Fibroblast of skin of back (primary cell): ENCODE measurements around the gene PDAP1.
"Not testable (repeated sequence)": the region's sequence is repeated elsewhere in the genome, so short reads cannot be mapped to it uniquely, and the experiment has no call there.

Experiments used
- DNase-seq: peaks from one replicate; pipeline ENCODE4 v3.0.0-alpha.2; 2013

PDAP1 gene

GRCh38 chr7:99375070-99375807 lies 33.2 kb downstream of the PDAP1 start:
- peak; percentile 74 for DNase-seq

DNA sequence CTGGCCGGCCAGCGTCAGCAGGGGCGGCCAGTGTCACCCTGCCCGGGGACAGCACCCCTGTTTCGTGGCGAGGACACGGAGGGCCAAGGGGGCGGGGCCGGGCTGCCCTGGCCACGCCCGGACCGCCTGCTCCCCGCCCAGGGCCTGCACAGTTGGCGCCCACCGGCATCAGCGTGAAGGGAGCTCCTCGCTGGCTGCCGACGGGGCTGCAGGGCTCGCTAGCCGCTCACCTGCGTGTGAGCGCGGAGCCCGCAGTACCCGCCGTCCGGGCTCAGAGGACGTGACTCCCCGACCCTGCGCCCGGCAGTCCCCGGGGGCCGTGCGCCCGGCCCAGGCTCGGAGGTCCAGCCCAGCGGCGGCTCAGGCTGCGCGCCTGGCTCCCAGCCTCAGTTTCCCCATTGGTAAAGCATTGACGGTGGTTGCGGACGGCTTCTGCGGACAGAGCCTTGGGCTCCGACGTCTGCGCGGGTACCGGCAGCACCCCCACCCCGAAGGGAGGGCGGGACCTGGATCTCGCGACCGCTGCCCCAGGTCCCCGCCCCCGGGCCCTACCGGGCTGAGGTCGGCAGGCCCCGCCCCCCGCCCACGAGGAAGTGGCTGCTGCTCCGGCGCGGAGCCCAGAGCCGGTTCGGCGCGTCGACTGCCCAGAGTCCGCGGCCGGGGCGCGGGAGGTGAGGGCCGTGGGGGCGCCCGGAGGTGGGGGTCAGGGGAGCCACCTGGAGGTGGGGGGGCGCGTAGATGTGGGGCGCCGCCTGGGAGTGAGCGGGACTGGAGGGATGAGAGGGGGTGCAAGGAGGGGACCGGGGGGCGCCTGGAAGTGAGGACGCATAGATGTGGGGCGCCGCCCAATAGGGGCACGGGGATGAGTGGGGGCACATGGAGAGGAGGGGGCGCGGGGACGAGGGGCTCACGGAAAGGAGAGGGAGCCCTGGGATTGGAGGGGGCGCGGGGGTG lies 34.0 kb downstream of the PDAP1 start, which contains the start of gene ARPC1B:
Gene ARPC1B, plus strand, starts transcription at position 620 of the 954 bp plus-strand sequence. CDS start 10,985 bp downstream, outside the sequence.
- DNase-seq = peak; percentile 73

DNA sequence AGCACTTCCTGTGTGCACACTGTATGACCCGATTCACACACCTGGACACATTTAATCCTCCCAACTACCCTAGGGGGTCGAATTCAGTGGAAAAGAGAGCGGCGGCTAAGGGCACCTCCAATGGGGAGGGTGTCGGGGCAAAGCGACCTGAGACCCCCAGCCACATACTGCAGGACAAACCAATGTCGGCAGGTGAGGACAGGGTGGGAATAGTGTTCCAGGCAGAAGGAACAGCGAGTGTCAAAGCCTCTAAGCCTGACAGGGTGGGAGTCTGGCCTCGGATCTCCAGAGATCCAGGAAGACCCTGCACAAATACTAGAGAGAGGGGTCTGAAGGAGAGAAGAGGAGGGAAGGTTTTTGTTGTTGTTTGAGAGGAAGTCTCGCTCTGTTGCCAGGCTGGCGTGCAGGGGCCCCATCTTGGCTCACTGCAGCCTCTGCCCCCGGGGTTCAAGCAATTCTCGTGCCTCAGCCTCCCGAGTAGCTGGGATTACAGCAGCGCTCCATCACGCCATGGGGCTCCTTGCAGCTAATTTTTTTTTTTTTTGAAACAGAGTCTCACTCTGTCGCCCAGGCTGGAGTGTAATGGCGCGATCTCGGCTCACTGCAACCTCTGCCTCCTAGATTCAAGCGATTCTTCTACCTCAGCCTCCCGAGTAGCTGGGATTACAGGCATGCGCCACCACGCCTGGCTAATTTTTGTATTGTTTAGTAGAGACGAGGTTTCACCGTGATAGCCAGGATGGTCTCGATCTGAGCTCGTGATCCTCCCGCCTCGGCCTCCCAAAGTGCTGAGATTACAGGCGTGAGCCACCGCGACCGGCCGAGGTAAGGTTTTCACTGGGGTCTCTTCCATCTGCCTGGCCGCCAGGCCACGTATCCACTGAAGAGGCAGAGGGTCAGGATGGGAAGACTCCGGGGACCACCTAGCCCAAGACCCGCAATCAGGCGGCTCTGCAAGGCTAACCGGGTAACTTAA lies 35.0 kb downstream of the PDAP1 start:
- no peak for DNase-seq

DNA sequence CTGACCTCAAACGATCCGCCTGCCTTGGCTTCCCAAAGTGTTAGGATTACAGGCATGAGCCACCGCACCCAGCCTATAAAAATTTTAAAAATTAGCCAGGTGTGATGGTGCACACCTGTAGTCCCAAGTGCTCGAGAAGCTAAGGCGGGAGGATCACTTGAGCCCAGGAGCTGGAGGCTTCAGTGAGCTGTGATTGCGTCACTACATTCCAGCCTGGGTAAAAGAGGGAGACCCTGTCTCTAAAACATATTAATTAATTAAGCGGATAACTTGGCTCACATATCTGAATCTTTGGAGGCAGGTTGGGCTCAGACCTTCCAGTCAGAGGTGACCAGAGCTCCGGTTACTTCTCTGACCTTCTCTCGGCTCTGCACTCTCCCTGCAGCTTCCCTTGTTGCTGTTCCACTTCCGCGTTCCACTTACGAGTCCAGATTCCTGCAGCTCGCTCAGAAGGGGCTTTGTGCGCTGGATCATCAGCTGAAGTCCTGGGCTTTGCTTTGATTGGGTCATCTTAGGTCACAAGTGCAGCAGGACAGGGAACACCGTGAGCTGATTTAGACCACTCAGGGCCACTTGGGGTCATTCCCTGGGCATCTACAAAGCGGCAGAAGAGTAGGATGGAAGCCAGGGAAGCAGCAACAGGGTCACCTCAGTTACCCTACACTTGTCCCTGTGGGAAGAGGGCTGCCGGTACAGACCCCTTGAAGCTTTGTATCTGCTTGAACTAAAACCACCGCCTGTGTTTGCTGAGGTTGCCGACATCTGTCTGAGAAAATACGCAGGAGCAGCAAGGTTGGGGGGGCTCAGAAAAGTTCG lies 35.9 kb downstream of the PDAP1 start:
- DNase-seq = peak; percentile 57

GRCh38 chr7:99371376-99371920 lies 36.9 kb downstream of the PDAP1 start:
- no peak for DNase-seq

GRCh38 chr7:99369767-99370391 lies 38.5 kb downstream of the PDAP1 start:
- DNase-seq = no peak

- DNase-seq = no peak
Measured at GRCh38 chr7:99368750-99369389, 39.5 kb downstream of the PDAP1 start.

GRCh38 chr7:99366646-99367045 lies 41.8 kb downstream of the PDAP1 start:
- DNase-seq = no peak

GRCh38 chr7:99365318-99366141 lies 42.9 kb downstream of the PDAP1 start:
- no peak for DNase-seq

GRCh38 chr7:99363286-99363685 lies 45.1 kb downstream of the PDAP1 start:
- DNase-seq = no peak

DNA sequence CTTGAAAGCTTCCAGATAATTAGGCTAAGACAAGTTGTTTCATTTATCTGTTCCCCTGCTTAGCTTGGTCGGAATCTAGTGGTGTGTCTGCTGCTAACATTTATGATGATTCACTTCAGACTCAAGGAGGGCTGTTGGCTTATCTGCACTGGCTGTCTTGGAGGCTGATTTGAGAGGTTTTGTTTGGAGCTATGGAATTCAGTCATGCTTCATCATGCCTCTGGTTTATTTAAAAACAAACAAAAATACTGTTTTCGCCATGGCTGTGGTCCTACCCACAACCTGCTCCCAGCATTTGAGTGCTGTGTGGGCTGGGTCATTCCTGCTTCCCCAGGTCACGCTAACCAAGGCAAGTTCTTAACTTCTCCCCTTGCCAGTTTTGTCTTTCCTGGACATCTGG lies 45.6 kb downstream of the PDAP1 start:
- DNase-seq = peak; percentile 42

DNA sequence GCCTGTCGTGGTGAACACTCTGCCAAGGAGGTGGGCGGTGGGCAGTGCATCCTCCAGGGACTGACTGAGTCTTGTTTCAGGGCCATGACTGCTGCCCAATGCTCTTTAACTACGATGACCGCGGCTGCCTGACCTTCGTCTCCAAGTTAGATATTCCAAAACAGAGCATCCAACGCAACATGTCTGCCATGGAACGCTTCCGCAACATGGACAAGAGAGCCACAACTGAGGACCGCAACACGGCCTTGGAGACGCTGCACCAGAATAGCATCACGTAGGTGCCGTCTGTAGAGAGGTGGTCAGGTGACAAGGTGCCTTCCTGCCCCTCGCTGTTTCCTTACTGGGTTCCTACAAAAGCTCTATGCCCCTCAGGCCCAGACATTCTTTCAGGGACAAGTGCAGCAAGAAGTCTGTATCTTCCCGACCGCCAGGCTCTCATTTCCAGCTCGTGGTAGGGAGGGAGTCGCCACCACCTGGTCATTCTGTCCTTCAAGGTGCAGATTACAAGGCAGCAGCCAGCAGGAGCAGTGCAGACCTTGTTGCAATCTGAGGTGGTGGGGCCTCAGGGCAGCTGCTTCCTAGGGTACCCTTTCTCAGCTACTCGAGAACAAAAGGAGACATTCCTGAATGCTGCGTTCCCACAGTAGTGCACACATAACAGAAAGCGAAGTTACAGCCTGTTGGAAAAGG lies 48.8 kb downstream of the PDAP1 start:
- no peak for DNase-seq

- DNase-seq = not testable (repeated sequence)
Measured at GRCh38 chr7:99358521-99358920, 49.9 kb downstream of the PDAP1 start.

DNA sequence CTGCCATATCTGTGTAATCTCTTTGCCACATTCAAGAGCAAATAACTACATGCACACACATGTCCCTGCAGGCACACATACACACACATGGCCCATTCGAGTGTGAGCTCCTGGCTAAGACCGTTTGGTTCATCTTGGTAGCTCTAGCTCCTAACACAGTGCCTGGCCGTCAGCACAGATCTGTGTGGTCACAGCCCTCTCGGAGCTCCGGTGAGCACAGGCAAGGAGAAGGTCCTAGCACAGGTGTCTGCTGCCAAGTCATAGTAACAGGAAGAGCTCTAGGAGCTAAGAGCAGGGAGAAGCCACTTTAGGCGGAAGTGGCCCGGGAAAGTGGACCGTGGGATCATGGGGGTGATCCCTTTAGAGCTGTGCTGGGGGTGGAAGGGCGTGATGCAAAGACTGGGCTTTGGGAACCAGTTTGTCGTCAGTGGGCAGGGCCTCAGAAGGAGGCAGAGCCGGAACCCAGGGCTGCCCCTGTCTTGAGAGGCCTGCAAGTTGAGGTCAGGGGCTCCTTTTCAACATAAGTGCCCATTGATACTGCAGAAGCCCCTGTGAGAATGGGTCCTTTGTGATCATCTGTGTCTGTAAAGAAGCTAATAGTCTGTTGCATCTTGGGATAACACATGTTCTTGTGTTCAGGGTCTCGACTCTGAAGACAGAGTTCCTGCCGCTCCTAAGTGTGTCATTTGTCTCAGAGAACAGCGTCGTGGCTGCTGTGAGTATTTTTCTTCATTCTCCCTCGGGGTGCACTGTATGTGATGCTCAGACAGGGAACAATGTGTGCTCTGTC lies 50.5 kb downstream of the PDAP1 start:
- DNase-seq = no peak

DNA sequence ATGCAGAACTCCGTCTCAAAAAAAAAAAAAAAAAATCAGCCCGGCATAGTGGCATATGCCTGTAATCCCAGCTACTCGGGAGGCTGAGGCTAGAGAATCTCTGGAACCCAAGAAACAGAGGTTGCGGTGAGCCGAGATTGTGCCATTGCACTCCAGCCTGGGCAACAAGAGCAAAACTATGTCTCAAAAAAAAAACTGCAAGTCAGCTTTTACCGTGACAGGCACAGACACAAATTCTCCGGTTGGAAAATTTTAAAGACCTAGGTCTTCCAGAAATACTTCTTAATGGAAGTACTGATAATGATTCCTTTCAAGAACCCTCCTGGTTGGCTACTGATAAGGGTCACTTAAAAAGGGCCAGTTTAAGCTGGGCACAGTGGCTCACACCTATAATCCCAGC lies 53.3 kb downstream of the PDAP1 start:
- DNase-seq = no peak

DNA sequence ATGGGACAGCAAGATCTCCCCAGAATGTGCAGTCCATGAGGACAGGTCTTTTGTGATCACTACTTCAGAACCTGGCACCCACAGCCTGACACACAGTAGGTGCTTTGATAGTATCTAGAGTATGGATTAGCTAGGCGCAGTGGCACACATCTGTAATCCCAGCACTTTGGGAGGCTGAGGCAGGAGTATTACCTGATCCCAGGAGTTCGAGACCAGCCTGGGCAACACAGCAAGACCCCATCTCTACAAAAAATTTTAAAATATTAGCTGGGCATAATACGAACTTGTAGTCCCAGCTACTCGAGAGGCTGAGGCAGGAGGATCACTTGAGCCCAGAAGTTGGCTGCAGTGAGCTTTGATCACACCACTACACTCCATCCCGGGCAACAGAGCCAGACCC lies 56.1 kb downstream of the PDAP1 start:
- DNase-seq = no peak

DNA sequence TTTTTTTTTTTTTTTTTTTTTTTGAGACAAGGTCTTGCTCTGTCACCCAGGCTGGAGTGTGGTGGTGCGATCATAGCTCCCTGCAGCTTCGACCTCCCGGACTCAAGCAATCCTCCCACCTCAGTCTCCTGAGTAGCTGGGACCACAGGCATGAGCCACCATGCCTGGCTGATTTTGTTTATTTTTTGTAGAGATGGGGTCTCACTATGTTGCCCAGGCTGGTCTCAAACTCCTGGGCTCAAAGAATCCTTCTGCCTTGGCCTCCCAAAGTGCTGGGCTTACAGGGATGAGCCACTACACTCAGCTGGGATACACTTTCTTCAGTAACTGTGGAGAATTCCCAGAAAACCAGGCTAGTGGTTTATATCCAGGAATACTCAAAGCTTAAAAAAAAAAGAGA lies 57.8 kb downstream of the PDAP1 start:
- not testable (repeated sequence) for DNase-seq
